PC-3 (cell line): ENCODE results near the gene PADI6. TPM values are rescaled to one million over a fixed set of nuclear protein-coding genes. Genes with fewer than 3 reads are reported as not detected.
A peak's percentile ranks its signal among the peaks of the same experiment; 100 is the strongest.

Source experiments
- ATAC-seq: fragments of 200-7000 bp; cut with Tn5 transposase; 2 replicates; pipeline ENCODE4 v1.9.1; 2020; ENCODE audit warnings: mild to moderate bottlenecking, moderate library complexity
- BruUV-seq: library from RNA; stranded (reverse); fragments of 400-500 nt; replicated peaks from 2 replicates; lab custom pipeline; 2021; lab: Mats Ljungman, UMichigan
- CTCF ChIA-PET: fragments of 300-600 bp; sonication (Branson Sonifier 250); formaldehyde crosslinking; loops from one replicate; lab custom pipeline; 2022; ENCODE audit warnings: antibody characterized with exemption; lab: Charles Lee
- POLR2A ChIA-PET: fragments of 300-600 bp; sonication (Branson Sonifier 250); formaldehyde crosslinking; loops from one replicate; lab custom pipeline; 2022; ENCODE audit warnings: antibody characterized with exemption; ENCODE audit not compliant: unreplicated experiment; lab: Charles Lee
- DNase-seq: peaks from one replicate; pipeline ENCODE4 v3.0.0-alpha.2; 2015
- H2AFZ ChIP-seq: fragments of 300-600 bp; sonication (generic); 2 replicates; pipeline ENCODE4 v1.6.0; 2016; ENCODE audit warnings: antibody characterized with exemption, low read length
- H3F3A ChIP-seq: fragments of 300-600 bp; sonication (generic); one replicate; pipeline ENCODE4 v1.6.0; 2017; ENCODE audit warnings: antibody characterized with exemption, low read length, control low read depth, mild to moderate bottlenecking; ENCODE audit not compliant: unreplicated experiment
- H3K27ac ChIP-seq: fragments of 300-600 bp; sonication (generic); 2 replicates; pipeline ENCODE4 v1.5.1; 2016; ENCODE audit warnings: mild to moderate bottlenecking, low read length
- H3K27me3 ChIP-seq: fragments of 300-600 bp; sonication (generic); 2 replicates; pipeline ENCODE4 v1.6.1; 2016; ENCODE audit warnings: low read length, mixed read lengths
- H3K36me3 ChIP-seq: fragments of 300-600 bp; sonication (generic); 2 replicates; pipeline ENCODE4 v1.6.1; 2016; ENCODE audit warnings: low read depth, mixed run types, low read length, mixed read lengths
- H3K4me1 ChIP-seq: fragments of 300-600 bp; sonication (generic); 2 replicates; pipeline ENCODE4 v1.5.1; 2016; ENCODE audit warnings: low read length; ENCODE audit not compliant: insufficient read depth
- H3K4me2 ChIP-seq: fragments of 300-600 bp; sonication (generic); 2 replicates; pipeline ENCODE4 v1.6.0; 2016; ENCODE audit warnings: low read length
- H3K4me3 ChIP-seq: fragments of 300-600 bp; sonication (generic); 2 replicates; pipeline ENCODE4 v1.5.1; 2016; ENCODE audit warnings: mild to moderate bottlenecking, low read length, mixed read lengths
- H3K79me2 ChIP-seq: fragments of 300-600 bp; sonication (generic); 2 replicates; pipeline ENCODE4 v1.6.1; 2017; ENCODE audit warnings: low read length, mixed read lengths
- H3K9ac ChIP-seq: fragments of 300-600 bp; sonication (generic); 2 replicates; pipeline ENCODE4 v1.6.0; 2016; ENCODE audit warnings: mild to moderate bottlenecking, low read length
- H3K9me2 ChIP-seq: fragments of 300-600 bp; sonication (generic); replicated peaks from 2 replicates; pipeline ENCODE4 v1.6.1; 2016; ENCODE audit warnings: mixed run types, low read length, mixed read lengths
- H3K9me3 ChIP-seq: fragments of 300-600 bp; sonication (generic); 2 replicates; pipeline ENCODE4 v1.6.1; 2016; ENCODE audit warnings: low read length, mixed read lengths
- H4K20me1 ChIP-seq: fragments of 300-600 bp; sonication (generic); 2 replicates; pipeline ENCODE4 v1.6.1; 2016; ENCODE audit warnings: low read length, mixed read lengths
- CTCF ChIP-seq: fragments of 300-600 bp; sonication (generic); conservative IDR thresholded peaks from 2 replicates; pipeline ENCODE4 v1.5.1; 2017; ENCODE audit warnings: antibody characterized with exemption, low read depth, mild to moderate bottlenecking, low read length
- EZH2 ChIP-seq: fragments of 300-600 bp; sonication (generic); IDR thresholded peaks from one replicate; pipeline ENCODE4 v1.6.1; 2017; ENCODE audit warnings: antibody characterized with exemption, mild to moderate bottlenecking, low read length; ENCODE audit not compliant: unreplicated experiment
- EZH2phosphoT487 ChIP-seq: fragments of 300-600 bp; sonication (generic); IDR thresholded peaks from 2 replicates; pipeline ENCODE4 v1.6.1; 2018; ENCODE audit warnings: mild to moderate bottlenecking, antibody characterized with exemption, low read length, borderline replicate concordance
- intact Hi-C: fragments of 100-400 bp; cut with micrococcal nuclease; formaldehyde crosslinking; loops from 2 replicates; pipeline ENCODE4 v1.9.0; 2023
- total RNA-seq: library from RNA; depleted of rRNA; stranded (reverse); fragments of >200 nt; gene quantifications from 2 replicates; pipeline ENCODE4 v1.2.3, GENCODE V29; 2014

The PADI6 gene
- total RNA-seq, 1 experiment from 2014 or later = not detected

- H3K9ac ChIP-seq = no peak overlapping the region
- H3K36me3 ChIP-seq = peaks cover 84% of the 10 kb centered on the region
- no peaks in the 10 kb centered on the region for H3K9me3 ChIP-seq
- no peaks in the 10 kb centered on the region for H3F3A ChIP-seq
- no peaks in the 10 kb centered on the region for H3K27me3 ChIP-seq
- H3K4me3 ChIP-seq = no peak overlapping the region
- ATAC-seq = no peak
- H3K27ac ChIP-seq = no peak overlapping the region
- TF ChIP-seq EZH2 (no peak), EZH2phosphoT487 (no peak), CTCF (no peak)
- no TSS peak for BruUV-seq
- DNase-seq = no peak
- intact Hi-C loops = no loop called here
- no peak overlapping the region for H3K4me2 ChIP-seq
- POLR2A ChIA-PET = interaction anchor here (0.6 kb wide), 1 partner anchor 182 kb away, joined by 5 read pairs; no protein-coding TSS in a partner anchor
- no peak overlapping the region for H2AFZ ChIP-seq
- H3K4me1 ChIP-seq = no peaks in the 10 kb centered on the region
- H3K9me2 ChIP-seq = no peaks in the 10 kb centered on the region
- peaks cover 10% of the 10 kb centered on the region; the same call in 1 of the 2 replicates for H3K79me2 ChIP-seq
- no peaks in the 10 kb centered on the region for H4K20me1 ChIP-seq
- CTCF ChIA-PET = no interaction called here
Observed at GRCh38 chr1:17416389-17416788, 44.4 kb downstream of the PADI6 start.

GRCh38 chr1:17419626-17420328 lies 47.8 kb downstream of the PADI6 start:
- Histone ChIP-seq H4K20me1 (peaks cover 9% of the 10 kb centered on the region; the same call in 1 of the 2 replicates), H3K9me2 (no peaks in the 10 kb centered on the region), H3F3A (no peaks in the 10 kb centered on the region), H3K27me3 (no peaks in the 10 kb centered on the region), H3K4me3 (no peak overlapping the region), H3K4me2 (no peak overlapping the region), H3K4me1 (no peaks in the 10 kb centered on the region), H3K27ac (no peak overlapping the region), H2AFZ (no peak overlapping the region), H3K9ac (no peak overlapping the region), H3K79me2 (peaks cover 21% of the 10 kb centered on the region; the same call in 1 of the 2 replicates), H3K36me3 (peaks cover 82% of the 10 kb centered on the region), H3K9me3 (no peaks in the 10 kb centered on the region)
- DNase-seq (peak; percentile 56), ATAC-seq (peak; percentile 71)
- ChIA-PET POLR2A (no interaction called here), CTCF (no interaction called here)
- intact Hi-C loops = loop anchor here (2.0 kb wide), 1 partner anchor 65 kb away; no protein-coding TSS in a partner anchor
- no TSS peak for BruUV-seq
- TF ChIP-seq EZH2phosphoT487 = no peak
- peak; percentile 98 for TF ChIP-seq CTCF

GRCh38 chr1:17420391-17420918 lies 48.5 kb downstream of the PADI6 start:
- POLR2A ChIA-PET = no interaction called here
- Histone ChIP-seq H3K4me2 (no peak overlapping the region), H3K4me1 (no peaks in the 10 kb centered on the region), H3F3A (no peaks in the 10 kb centered on the region), H3K9me2 (no peaks in the 10 kb centered on the region), H3K9ac (no peak overlapping the region), H3K4me3 (no peak overlapping the region), H3K9me3 (no peaks in the 10 kb centered on the region), H2AFZ (no peak overlapping the region), H4K20me1 (peaks cover 9% of the 10 kb centered on the region; the same call in 1 of the 2 replicates), H3K27ac (no peak overlapping the region), H3K79me2 (peaks cover 28% of the 10 kb centered on the region; the same call in 1 of the 2 replicates), H3K27me3 (no peaks in the 10 kb centered on the region), H3K36me3 (peaks cover 81% of the 10 kb centered on the region)
- CTCF ChIA-PET = no interaction called here
- no peak for ATAC-seq
- intact Hi-C loops = loop anchor here (2.0 kb wide), 1 partner anchor 64 kb away; no protein-coding TSS in a partner anchor
- DNase-seq = no peak
- TF ChIP-seq EZH2 (no peak), CTCF (no peak), EZH2phosphoT487 (no peak)
- no TSS peak for BruUV-seq
